SK-N-SH treated with all-trans-retinoic acid at 6 μM for 48 hours (cell line): ENCODE measurements around the gene CXCR5.
A peak's percentile ranks its signal among the peaks of the same experiment; 100 is the strongest.

Experiments
- ATAC-seq: fragments of 200-7000 bp; cut with Tn5 transposase; 3 replicates; pipeline ENCODE4 v1.9.1; 2020; ENCODE audit warnings: mild to moderate bottlenecking, moderate library complexity
- ARNTL ChIP-seq: fragments of 450-650 bp; formaldehyde crosslinking; IDR thresholded peaks from 2 replicates; pipeline ENCODE4 v1.5.0; 2020; ENCODE audit warnings: low read depth, mild to moderate bottlenecking, moderate library complexity, borderline replicate concordance
- BACH2 ChIP-seq: fragments of 250-450 bp; sonication (Bioruptor Pico); IDR thresholded peaks from 2 replicates; pipeline ENCODE4 v1.9.0; 2021; ENCODE audit warnings: mild to moderate bottlenecking, borderline replicate concordance
- CSDC2 ChIP-seq: fragments of 250-450 bp; sonication (Bioruptor Pico); IDR thresholded peaks from 2 replicates; pipeline ENCODE4 v1.5.0; 2020; ENCODE audit warnings: mild to moderate bottlenecking, moderate library complexity
- ESRRG ChIP-seq: fragments of 250-450 bp; sonication (Bioruptor Pico); IDR thresholded peaks from 2 replicates; pipeline ENCODE4 v1.6.1; 2021; ENCODE audit warnings: mild to moderate bottlenecking
- GLIS3 ChIP-seq: fragments of 250-450 bp; sonication (Bioruptor Pico); IDR thresholded peaks from 2 replicates; pipeline ENCODE4 v1.5.0; 2020; ENCODE audit warnings: mild to moderate bottlenecking, moderate library complexity
- ISL1 ChIP-seq: fragments of 250-450 bp; sonication (Bioruptor Pico); IDR thresholded peaks from 2 replicates; pipeline ENCODE4 v2.1.2; 2022; ENCODE audit warnings: mild to moderate bottlenecking, moderate library complexity
- OSR1 ChIP-seq: fragments of 250-450 bp; sonication (Bioruptor Pico); IDR thresholded peaks from 2 replicates; pipeline ENCODE4 v1.8.0; 2022; ENCODE audit warnings: moderate library complexity, mild to moderate bottlenecking, inconsistent platforms
- PATZ1 ChIP-seq: fragments of 250-450 bp; sonication (Bioruptor Pico); IDR thresholded peaks from 2 replicates; pipeline ENCODE4 v1.8.0; 2020; ENCODE audit warnings: mild to moderate bottlenecking, moderate library complexity, borderline replicate concordance
- POU6F1 ChIP-seq: fragments of 250-450 bp; sonication (Bioruptor Pico); IDR thresholded peaks from 2 replicates; pipeline ENCODE4 v1.8.0; 2021; ENCODE audit warnings: low read depth, mild to moderate bottlenecking, moderate library complexity, borderline replicate concordance
- PPARA ChIP-seq: fragments of 250-450 bp; sonication (Bioruptor Pico); IDR thresholded peaks from 2 replicates; pipeline ENCODE4 v1.5.0; 2020; ENCODE audit warnings: mild to moderate bottlenecking, borderline replicate concordance
- RARB ChIP-seq: fragments of 250-450 bp; sonication (Bioruptor Pico); IDR thresholded peaks from 2 replicates; pipeline ENCODE4 v1.8.0; 2021; ENCODE audit warnings: mild to moderate bottlenecking, moderate library complexity
- SNAI2 ChIP-seq: fragments of 250-450 bp; sonication (Bioruptor Pico); IDR thresholded peaks from 2 replicates; pipeline ENCODE4 v1.5.0; 2020; ENCODE audit warnings: mild to moderate bottlenecking, moderate library complexity
- TCF4 ChIP-seq: fragments of 250-450 bp; sonication (Bioruptor Pico); IDR thresholded peaks from 2 replicates; pipeline ENCODE4 v1.8.0; 2021; ENCODE audit warnings: mild to moderate bottlenecking, moderate library complexity, borderline replicate concordance
- TOX ChIP-seq: fragments of 250-450 bp; sonication (Bioruptor Pico); IDR thresholded peaks from 2 replicates; pipeline ENCODE4 v1.8.0; 2021; ENCODE audit warnings: mild to moderate bottlenecking, moderate library complexity, borderline replicate concordance
- ZC3H10 ChIP-seq: fragments of 250-450 bp; sonication (Bioruptor Pico); IDR thresholded peaks from 2 replicates; pipeline ENCODE4 v1.5.1; 2021; ENCODE audit warnings: mild to moderate bottlenecking, moderate library complexity
- ZFP3 ChIP-seq: fragments of 250-450 bp; sonication (Bioruptor Pico); IDR thresholded peaks from 2 replicates; pipeline ENCODE4 v1.5.0; 2020; ENCODE audit warnings: mild to moderate bottlenecking, moderate library complexity
- ZFP30 ChIP-seq: fragments of 450-650 bp; formaldehyde crosslinking; IDR thresholded peaks from 2 replicates; pipeline ENCODE4 v1.5.0; 2022; ENCODE audit warnings: mild to moderate bottlenecking, moderate library complexity
- ZNF8 ChIP-seq: fragments of 450-650 bp; formaldehyde crosslinking; IDR thresholded peaks from 2 replicates; pipeline ENCODE4 v1.5.0; 2020; ENCODE audit warnings: mild to moderate bottlenecking, moderate library complexity
- TF ChIP-seq, protein P1 (sequence below): fragments of 250-450 bp; sonication (Bioruptor Pico); IDR thresholded peaks from 2 replicates; pipeline ENCODE4 v1.5.1; 2021; ENCODE audit warnings: mild to moderate bottlenecking, moderate library complexity
- TF ChIP-seq, protein P2 (sequence below): fragments of 250-450 bp; sonication (Bioruptor Pico); IDR thresholded peaks from 2 replicates; pipeline ENCODE4 v1.5.1; 2020; ENCODE audit warnings: low read depth, mild to moderate bottlenecking, moderate library complexity

CXCR5 gene

DNA sequence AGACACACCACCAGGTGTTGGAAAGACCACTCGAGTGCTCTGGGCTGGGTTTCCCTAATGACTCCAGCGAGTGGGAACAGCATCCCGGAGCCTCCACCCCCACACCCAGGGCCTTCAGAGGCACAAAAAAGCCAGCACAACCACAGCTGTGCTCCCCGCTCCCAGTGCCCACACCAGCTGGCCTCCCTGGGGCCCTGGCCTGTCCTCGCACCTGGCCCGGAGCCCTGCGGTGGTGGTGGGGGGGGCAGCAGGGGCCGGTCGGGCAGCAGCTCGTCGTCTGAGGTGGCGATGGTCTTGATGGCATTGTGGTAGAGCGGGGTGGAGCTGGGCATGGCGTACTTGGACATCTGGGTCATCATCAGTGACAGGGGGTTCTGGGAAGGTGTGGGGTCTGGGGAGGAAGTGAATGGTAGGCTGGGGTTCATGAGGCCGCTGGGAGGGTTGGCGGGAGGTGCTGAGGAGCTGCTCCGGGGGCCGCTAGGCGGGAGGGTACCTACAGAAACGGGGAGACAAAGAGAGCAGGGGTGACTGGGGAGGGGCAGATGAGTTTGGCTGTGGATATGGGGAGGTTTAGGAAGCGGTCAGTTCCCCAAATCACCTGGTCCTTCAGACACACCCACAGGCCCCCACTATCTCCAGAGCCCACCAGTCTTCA lies 16.1 kb downstream of the CXCR5 start:
- no peak for TF ChIP-seq PATZ1
- no peak for TF ChIP-seq RARB (CRISPR knock-in tag)
- TF ChIP-seq ESRRG (CRISPR knock-in tag): no peak
- TF ChIP-seq POU6F1 (CRISPR knock-in tag): no peak
- no peak for TF ChIP-seq TOX (CRISPR knock-in tag)
- no peak for TF ChIP-seq ZNF8 (CRISPR knock-in tag)
- TF ChIP-seq ARNTL: no peak
- TF ChIP-seq, protein P1, sequence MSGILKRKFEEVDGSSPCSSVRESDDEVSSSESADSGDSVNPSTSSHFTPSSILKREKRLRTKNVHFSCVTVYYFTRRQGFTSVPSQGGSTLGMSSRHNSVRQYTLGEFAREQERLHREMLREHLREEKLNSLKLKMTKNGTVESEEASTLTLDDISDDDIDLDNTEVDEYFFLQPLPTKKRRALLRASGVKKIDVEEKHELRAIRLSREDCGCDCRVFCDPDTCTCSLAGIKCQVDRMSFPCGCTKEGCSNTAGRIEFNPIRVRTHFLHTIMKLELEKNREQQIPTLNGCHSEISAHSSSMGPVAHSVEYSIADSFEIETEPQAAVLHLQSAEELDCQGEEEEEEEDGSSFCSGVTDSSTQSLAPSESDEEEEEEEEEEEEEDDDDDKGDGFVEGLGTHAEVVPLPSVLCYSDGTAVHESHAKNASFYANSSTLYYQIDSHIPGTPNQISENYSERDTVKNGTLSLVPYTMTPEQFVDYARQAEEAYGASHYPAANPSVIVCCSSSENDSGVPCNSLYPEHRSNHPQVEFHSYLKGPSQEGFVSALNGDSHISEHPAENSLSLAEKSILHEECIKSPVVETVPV (CRISPR knock-in tag): no peak
- no peak for TF ChIP-seq ZFP3
- TF ChIP-seq ZC3H10 (CRISPR knock-in tag): no peak
- no peak for TF ChIP-seq ZFP30 (CRISPR knock-in tag)
- ATAC-seq: no peak

GRCh38 chr11:118900535-118901384 lies 17.1 kb downstream of the CXCR5 start:
- no peak for ATAC-seq
- TF ChIP-seq BACH2 (CRISPR knock-in tag): no peak
- TF ChIP-seq CSDC2 (CRISPR knock-in tag): no peak
- no peak for TF ChIP-seq ESRRG (CRISPR knock-in tag)
- TF ChIP-seq, protein P2, sequence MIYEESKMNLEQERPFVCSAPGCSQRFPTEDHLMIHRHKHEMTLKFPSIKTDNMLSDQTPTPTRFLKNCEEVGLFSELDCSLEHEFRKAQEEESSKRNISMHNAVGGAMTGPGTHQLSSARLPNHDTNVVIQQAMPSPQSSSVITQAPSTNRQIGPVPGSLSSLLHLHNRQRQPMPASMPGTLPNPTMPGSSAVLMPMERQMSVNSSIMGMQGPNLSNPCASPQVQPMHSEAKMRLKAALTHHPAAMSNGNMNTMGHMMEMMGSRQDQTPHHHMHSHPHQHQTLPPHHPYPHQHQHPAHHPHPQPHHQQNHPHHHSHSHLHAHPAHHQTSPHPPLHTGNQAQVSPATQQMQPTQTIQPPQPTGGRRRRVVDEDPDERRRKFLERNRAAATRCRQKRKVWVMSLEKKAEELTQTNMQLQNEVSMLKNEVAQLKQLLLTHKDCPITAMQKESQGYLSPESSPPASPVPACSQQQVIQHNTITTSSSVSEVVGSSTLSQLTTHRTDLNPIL (CRISPR knock-in tag): no peak
- no peak for TF ChIP-seq ISL1 (CRISPR knock-in tag)
- no peak for TF ChIP-seq PPARA (CRISPR knock-in tag)

- 0 out of 3 replicates have a peak, but pooled peaks have one; percentile 7 for ATAC-seq
- no peak for TF ChIP-seq TOX (CRISPR knock-in tag)
- TF ChIP-seq CSDC2 (CRISPR knock-in tag): no peak
- TF ChIP-seq PPARA (CRISPR knock-in tag): no peak
- no peak for TF ChIP-seq RARB (CRISPR knock-in tag)
- no peak for TF ChIP-seq OSR1 (CRISPR knock-in tag)
- TF ChIP-seq BACH2 (CRISPR knock-in tag): no peak
- no peak for TF ChIP-seq POU6F1 (CRISPR knock-in tag)
- TF ChIP-seq ZFP30 (CRISPR knock-in tag): no peak
- TF ChIP-seq SNAI2 (CRISPR knock-in tag): no peak
- TF ChIP-seq, protein P2 (CRISPR knock-in tag): no peak
- no peak for TF ChIP-seq TCF4 (CRISPR knock-in tag)
- TF ChIP-seq ZFP3: no peak
- no peak for TF ChIP-seq ZNF8 (CRISPR knock-in tag)
- no peak for TF ChIP-seq GLIS3 (CRISPR knock-in tag)
- TF ChIP-seq, all 23 proteins: peak for 0
These were observed 18.0 kb downstream of the CXCR5 start for GRCh38 chr11:118901494-118902335.
